Activated gamma-delta T cell treated with Interleukin-2 at 50 U/mL for 16 hours (primary cell): ENCODE measurements around the gene HNRNPA2B1.
"Not testable (repeated sequence)": the region's sequence is repeated elsewhere in the genome, so short reads cannot be mapped to it uniquely, and the experiment has no call there.

Experiments used
- DNase-seq: peaks from one replicate; pipeline ENCODE4 v3.0.0-alpha.2; 2020

Gene HNRNPA2B1

DNA sequence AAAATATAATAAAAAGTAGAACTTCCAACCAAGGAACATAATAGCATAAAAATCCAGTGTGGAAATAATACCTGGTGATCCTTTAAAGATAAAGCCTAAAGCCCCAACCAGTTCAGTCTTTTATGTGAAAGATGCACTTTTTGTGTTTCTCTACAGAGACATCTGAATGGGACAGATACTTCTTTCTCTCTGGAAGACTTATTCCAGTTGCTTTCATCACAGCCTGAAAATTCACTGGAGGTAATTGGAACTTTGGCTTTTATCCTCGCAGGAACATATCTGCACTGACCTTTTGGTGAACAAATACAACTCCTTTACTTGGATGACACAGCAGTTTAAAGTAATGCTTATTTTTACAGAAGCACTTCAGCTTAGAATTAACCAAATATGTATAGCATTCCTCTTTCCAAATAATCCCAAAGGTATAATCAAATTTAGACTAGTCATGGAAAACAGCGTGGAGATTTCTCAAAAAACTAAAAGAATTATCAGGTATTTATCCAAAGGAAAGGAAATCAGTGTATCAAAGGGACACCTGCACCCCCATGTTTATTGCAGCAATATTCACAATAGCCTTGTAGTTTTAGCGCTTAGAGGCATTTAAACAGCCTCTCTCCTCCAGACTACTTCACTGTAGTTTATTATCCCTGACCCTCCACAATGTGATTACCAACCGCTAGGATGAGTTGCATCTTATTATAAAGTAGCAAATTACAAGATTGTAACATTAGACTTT is 16.8 kb downstream of the HNRNPA2B1 start:
- DNase-seq: no peak

DNA sequence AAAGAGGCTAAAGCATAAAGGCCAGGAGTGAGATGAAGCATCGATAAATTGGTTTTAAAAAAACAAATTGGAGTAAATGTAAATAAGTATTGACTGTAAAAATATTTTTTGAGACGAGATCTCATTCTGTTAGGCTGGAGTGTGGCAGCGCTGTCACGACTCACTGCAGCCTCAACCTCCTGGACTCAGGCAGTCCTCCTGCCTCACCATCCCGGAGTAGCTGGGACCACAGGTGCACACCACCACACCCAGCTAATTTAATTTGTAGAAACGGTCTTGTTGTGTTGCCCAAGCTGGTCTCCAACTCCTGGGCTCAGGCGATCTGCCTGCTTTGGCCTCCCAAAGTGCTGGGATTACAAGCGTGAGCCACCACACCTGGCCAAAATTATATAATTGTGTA is 17.8 kb downstream of the HNRNPA2B1 start:
- DNase-seq: no peak

DNA sequence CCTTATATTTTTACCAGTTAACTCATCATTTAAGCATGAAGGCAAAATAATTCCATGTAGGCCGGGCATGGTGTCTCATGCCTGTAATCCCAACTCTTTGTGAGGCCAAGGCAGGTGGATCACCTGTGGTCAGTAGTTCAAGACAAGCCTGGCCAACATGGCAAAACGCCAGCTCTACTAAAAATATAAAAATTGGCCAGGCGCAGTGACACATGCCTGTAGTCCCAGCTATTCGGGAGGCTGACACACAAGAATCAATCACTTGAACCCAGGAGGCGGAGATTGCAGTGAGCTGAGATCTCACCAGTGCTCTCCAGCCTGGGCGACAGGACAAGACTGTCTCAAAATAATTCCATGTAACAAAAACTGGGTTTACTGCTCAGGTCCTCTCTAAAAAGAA is 18.3 kb downstream of the HNRNPA2B1 start:
- no peak for DNase-seq

DNA sequence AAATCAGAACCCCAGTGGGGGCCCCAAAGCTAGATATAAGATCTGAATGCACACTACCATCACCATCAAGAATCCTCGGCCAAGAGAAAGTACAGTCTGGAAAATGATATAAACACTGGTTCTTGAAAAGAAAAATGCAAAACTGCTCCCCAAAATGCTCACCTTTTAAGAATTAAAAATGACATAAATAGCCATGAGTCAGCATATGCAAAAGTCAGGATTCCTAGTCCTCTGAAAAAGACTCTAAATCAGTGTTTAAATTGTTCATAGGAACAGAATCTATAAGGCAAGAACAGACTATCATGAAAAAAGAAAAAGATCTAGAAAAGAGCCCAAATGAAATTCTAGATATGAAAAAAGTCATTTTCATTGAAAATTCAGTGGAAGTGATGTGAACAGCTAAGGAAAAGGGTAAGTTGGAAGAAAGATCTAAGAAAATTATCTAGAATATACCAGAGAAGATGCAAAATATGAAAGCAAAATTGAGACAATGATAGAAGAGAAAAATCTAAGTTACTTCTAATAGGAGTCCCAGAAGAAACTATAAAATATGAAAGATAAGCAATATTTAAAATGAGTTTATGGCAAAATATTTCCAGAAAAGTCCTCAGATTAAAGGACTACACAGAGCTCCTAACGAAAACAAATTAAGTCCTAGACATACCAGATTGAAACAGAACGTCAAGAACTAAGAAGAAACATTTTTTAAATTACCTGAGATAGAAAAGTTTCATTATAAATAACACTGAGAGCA is 18.9 kb downstream of the HNRNPA2B1 start:
- no peak for DNase-seq

DNA sequence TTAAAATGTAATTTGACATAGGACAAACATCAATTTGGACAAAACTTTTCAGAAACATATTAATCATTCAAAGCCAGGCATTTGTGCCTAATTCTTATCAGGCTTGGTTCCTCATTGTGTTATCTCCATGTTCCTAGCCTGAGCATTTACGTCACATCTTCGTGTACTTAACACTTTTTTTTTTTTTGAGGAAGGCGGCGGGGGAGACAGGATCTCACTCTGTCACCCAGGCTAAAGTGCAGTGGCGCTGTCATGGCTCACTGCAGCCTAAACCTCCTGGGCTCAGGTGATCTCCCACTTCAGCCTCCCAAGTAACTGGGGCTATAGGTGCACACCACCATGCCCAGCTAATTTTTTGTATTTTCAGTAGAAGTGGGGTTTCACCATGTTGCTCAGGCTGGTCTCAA is 19.8 kb downstream of the HNRNPA2B1 start:
- DNase-seq: no peak

DNA sequence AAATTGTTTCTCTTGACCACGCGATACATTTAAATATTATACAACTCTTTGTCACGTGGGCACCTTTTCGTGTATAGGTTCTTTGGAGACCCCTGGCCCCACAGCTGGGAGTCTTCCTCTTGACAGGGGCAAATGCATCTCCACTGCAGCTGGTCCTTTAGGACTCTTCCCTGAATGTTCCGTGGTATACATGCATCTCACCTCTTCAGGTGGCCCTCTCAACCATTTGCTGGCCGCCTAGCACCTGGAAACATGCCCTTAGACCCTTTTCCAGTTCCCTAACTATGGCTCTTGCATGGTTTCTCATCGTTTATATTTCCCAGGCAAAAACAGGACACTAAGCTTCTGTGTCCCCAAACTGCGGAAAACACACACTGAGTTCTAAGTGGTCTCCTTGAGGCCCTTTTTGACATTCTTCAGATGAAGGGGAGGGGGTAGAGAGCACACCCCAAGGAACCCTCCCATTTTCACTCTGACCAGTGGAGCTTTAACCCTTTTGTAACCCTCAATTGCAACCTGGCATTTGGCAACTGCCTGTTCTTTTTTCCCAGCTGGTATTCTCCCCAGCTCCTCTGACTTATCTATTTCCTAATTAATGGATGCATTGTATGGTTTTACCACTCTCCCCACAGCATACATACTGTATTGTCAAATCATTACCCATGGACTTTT is 20.6 kb downstream of the HNRNPA2B1 start:
- DNase-seq: no peak

DNA sequence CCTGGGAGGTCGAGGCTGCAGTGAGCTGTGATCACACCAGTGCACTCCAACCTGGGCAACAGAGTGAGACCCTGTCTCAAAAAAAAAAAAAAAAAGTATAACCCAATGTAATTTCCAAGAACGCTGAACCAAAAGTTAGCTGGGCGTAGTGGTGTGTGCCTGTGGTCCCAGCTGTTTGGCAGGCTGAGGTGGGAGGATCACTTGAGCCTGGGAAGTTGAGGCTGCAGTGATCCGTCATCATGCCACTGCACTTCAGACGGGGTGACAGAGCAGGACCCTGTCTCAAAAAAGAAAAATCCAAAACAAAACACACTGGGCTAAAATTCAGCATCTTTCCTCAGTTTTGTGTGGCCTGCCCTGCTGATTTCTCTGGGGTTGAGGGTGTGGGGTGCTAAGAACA is 21.1 kb downstream of the HNRNPA2B1 start:
- no peak for DNase-seq

DNA sequence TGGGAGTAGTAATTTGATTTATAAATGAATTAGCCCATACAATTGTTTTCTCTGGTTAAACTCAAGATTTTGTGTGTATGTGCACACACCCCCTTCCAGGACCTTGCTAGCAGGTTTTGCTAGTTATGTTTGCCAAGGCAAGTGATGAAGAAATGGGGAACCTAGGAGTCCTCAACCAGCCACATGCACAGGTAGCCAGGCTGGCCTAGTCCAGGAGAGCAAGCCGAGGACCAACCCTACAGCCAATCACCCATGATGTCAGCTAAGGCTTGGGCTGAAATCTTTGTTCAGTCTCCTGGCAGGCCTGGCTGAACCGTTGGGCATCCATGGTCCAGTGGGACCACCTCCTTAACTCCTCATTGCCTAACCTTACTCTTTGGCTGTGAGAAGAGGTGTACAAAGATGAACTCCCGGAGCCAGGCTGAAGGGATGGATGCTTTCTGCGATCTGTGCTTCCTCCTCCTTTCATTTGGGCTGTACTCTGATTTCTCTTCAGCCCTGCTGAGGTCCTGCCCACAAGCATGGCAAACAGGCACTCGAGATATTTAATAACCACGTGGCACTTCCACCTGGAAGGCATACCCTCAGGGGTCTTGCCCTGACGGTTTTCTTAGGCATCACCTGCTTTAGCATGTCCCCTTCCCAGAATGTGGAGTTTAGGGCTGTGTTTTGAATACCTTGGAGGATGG is 22.1 kb downstream of the HNRNPA2B1 start:
- no peak for DNase-seq

DNA sequence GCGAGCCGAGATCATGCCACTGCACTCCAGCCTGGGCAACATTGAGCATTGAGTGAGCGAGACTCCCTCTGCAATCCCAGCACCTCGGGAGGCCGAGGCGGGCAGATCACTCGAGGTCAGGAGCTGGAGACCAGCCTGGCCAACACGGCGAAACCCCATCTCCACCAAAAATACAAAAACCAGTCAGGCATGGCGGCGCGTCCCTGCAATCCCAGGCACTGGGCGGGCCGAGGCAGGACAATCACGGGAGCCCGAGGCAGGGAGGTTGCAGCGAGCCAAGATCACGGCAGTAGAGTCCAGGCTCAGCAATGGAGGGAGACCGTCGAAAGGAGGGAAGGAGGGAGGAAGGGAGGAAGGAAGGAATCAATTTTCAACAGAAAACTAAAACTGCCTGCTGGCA is 23.3 kb downstream of the HNRNPA2B1 start:
- DNase-seq: not testable (repeated sequence)

DNA sequence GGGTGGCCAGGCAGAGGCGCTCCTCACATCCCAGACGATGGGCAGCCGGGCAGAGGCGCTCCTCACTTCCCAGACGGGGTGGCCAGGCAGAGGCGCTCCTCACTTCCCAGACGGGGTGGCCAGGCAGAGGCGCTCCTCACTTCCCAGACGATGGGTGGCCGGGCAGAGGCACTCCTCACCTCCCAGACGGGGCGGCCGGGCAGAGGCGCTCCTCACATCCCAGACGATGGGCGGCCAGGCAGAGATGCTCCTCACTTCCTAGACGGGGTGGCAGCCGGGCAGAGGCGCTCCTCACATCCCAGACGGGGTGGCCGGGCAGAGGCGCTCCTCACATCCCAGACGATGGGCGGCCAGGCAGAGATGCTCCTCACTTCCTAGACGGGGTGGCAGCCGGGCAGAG is 23.9 kb downstream of the HNRNPA2B1 start:
- not testable (repeated sequence) for DNase-seq

DNA sequence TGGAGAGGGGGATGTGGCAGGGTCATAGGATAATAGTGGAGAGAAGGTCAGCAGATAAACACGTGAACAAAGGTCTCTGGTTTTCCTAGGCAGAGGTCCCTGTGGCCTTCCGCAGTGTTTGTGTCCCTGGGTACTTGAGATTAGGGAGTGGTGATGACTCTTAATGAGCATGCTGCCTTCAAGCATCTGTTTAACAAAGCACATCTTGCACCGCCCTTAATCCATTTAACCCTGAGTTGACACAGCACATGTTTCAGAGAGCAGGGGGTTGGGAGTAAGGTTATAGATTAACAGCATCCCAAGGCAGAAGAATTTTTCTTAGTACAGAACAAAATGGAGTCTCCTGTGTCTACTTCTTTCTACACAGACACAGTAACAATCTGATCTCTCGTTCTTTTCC is 24.6 kb downstream of the HNRNPA2B1 start:
- DNase-seq: not testable (repeated sequence)

DNA sequence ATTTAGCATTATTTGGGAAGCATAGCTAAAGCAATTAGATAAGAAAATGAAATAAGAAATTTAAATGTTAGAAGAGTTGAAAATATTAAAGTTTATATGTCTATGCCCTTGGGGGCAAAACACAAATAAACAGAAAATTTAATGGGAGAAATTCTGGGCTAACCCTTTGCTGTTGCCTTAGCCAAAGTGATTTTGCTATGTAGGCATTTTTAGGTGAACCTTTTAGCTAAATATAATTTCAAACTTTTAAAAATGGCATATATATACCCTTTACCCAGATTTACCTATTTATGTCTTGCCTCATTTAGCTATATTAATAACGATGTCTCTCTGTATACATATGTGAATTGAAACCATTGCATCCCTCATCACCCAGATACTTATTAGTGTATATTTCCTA is 28.5 kb downstream of the HNRNPA2B1 start:
- DNase-seq: no peak

DNA sequence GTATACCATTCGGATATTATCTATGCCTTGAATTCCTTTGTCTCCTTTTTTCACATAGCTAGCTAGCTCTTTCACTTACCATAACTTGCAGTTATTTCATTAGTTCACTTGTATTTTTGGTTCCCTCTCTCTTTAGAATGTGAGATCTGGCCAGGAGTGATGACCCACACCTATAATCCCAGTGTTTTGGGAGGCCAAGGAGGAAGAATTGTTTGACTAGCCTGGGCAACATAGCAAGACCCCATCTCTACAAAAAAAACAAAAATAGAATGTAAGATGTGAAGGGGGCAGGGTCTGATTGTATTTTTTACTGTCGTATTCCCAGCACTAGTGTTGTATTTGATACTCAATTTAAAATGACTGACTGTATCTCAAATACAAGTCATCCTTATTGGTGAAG is 28.9 kb downstream of the HNRNPA2B1 start:
- no peak for DNase-seq

DNA sequence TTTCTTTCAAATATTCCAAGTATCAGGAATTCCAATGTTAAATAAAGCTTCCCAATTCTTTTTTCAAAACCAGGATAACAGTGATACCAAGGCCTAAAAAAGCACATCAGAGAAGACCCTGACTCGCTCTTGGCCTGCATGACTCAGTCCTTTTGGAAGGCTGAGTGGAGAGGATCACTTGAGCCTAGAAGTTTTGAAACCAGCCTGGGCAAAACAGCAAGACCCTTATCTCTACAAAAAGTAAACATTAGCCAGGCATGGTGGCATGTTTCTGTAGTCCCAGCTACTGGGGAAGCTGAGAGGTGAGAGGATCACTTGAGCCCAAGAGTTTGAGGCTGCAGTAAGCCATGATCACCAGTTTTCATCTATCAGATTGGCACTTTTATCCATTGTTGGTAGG is 29.9 kb downstream of the HNRNPA2B1 start:
- no peak for DNase-seq

DNA sequence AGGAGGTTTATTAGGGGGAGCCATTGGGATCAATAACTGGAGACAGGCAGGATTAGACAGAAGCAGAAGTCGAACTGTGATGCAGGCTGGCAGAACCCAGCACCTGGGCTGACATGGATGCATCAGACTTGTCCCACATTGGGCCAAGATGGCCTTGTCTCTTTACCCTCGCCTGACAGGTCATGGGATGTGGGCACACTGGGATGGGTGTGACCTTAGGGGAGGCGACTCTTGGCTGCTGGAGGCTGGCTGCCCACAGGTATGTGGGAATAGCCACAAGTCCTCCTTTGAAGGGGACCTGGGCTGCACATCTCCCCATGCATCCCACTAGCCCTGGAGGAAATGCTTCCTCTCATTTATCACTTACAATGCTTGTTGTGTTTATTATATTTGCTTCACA is 31.3 kb downstream of the HNRNPA2B1 start:
- no peak for DNase-seq

DNA sequence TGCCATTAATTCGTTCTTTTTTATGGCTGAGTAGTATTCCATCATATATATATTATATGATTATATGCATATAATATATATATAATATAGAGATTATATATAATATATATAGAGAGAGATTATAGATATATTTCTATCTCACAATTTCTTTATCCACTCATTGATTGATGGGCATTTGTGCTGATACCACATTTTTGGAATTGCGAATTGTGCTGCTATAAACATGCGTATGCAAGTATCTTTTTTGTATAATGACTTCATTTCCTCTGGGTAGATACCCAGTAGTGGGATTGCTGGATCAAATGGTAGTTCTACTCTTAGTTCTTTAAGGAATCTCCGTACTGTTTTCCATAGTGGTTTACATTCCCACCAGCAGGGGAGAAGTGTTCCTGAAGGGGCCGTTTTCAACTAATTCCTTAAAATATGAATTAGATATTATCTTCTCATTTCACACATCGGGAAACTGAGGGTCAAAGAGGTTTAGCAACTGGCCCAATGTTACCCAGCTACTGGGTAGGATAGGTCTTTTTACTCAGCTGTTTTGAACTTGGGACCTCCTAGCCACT is 32.0 kb downstream of the HNRNPA2B1 start:
- no peak for DNase-seq

DNA sequence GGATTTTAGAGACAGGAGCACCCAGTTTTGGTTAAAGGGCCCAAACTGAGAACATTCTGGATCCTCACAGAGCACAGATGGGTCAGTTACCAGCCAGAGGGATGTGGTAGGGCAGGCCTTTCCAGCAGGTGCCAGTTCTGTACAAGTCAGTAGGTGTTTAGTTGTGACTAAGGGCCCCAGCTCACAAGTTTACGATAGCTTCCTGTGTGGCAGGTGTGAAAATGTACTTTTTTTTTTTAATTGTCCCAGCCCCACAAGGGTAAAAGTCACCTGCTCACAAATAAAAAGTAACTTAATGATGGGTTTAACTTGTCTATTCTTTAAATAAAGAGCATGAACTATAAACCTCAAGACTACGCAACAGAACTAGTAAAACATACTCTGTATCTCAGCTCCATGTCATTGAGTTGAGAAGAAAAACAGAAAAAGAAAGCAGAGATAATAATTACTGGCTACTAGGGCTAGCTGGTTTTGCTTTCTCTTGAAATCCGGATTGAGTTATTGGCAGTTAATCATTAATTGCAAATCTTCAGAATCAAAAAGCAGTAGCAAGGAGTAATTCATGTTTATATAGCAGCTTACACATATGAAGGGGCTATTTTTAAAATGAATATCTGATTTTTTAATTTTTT is 33.1 kb downstream of the HNRNPA2B1 start:
- peak; percentile 51 for DNase-seq

DNA sequence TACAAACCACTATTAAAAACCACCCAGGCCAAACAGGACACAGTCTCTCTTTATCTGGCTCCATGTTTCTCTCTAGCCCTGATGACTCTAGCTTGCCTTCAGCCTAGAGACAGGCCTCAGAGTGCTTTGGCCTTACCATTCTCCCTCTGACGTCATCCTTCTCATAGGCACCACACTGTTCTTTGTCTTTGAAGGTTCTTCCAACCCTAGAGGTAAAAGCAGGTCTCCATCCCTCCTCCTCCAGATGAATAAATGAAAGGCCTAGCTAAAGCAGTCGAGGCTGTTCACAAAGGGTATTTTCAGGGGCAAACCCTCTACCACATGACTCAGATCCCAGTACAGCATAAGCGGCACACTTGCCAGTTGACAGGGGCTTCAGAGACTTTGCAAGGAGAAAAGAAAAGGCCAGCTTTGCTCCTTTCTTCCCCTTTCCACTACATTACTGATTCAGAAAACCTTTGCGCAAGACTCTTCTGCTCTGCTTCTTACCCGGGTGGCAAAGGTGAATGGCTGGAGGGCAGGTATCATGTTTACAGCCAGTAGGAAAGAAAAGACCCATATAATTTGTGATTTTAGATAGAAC is 33.8 kb downstream of the HNRNPA2B1 start:
- no peak for DNase-seq

DNA sequence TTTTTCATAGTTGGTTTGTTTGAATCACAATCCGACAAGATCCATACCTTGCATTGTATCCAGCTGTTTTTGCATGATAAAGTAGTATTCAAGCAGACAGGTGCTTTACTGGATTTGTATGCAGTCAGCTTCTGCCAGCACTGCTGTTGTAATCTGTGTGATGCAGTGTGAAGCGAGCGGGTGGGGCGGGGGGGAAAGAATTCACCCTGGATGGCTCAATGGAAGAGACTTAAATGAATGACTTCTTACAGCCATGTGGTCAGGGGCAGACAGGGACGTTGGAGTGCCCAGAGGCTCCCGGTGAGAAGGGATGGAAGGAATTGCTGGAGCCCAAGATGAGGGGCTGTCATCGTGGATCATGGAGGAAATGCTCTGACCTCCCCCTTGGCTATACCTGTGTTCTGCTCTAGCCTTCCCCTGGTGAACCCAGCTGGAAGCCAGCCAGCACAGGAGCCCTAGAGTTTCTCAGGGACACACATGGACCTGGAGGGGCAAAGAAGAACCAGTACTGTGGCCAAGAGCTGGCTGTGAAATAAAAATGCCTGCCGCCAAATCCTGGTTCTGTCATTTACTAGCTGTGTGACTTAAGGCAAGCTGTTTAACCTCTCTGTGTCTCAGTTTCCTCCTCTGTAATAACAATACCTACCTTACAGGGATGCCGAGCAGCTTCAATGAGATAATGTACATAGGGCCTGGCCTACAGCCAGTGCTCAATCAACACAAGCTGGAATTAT is 34.4 kb downstream of the HNRNPA2B1 start:
- no peak for DNase-seq

DNA sequence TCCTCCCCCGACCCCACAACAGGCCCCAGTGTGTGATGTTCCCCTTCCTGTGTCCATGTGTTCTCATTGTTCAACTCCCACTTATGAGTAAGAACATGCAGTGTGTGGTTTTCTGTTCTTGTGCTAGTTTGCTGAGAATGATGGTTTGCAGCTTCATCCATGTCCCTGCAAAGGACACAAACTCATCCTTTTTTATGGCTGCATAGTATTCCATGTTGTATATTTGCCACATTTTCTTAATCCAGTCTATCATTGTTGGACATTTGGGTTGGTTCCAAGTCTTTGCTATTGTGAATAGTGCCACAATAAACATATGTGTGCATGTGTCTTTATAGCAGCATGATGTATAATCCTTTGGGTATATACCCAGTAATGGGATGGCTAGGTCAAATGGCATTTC is 36.7 kb downstream of the HNRNPA2B1 start:
- not testable (repeated sequence) for DNase-seq

DNA sequence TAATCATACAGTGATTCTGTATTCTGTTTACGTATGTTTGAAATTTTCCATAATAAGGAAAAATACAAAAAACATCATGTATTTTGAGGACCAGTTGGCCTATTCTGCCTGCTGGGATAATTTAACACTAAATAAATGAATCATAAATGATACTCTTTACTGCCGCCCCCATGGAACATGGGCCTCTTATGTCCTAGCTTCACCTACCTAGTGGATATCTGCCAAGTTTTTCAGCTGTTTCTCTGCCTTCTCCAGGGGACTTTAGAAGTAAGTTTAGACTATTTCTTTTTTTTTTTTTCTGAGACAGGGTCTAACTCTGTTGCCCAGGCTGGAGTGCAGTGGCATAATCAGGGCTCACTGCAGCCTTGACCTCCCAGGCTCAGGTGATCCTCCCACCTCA is 38.1 kb downstream of the HNRNPA2B1 start:
- no peak for DNase-seq
